AML-193 (cell line): Measurements from ENCODE around the gene SRSF9.
A peak's percentile ranks its signal among the peaks of the same experiment; 100 is the strongest.
"Not testable (repeated sequence)": the region's sequence is repeated elsewhere in the genome, so short reads cannot be mapped to it uniquely, and the experiment has no call there.

ENCODE experiments used
- DNase-seq, 2 experiments: peaks; one replicate each; lab custom pipeline; 2025; lab: John Stamatoyannopoulos, UW

SRSF9 gene

GRCh38 chr12:120447992-120448391 lies 21.6 kb downstream of the SRSF9 start:
- DNase-seq: no peak

- DNase-seq: not testable (repeated sequence)
Observed at GRCh38 chr12:120446844-120447178, 22.7 kb downstream of the SRSF9 start.

GRCh38 chr12:120445911-120446843 lies 23.4 kb downstream of the SRSF9 start, which contains the start of the genes GATC and TRIAP1:
GATC (plus strand) TSS chr12:120446444; CDS start chr12:120446481, 37 bp downstream.
TRIAP1 (minus strand) TSS chr12:120446384; CDS start chr12:120446372, 12 bp downstream.
- DNase-seq: peak; percentile 52 to 67

- DNase-seq: no peak
Observed at GRCh38 chr12:120444676-120445075, 24.9 kb downstream of the SRSF9 start.

- DNase-seq: peak; percentile 44 to 63
Observed at GRCh38 chr12:120439646-120440247, 29.8 kb downstream of the SRSF9 start.

GRCh38 chr12:120438495-120439198 lies 30.9 kb downstream of the SRSF9 start:
- DNase-seq: no peak

- DNase-seq: peak; percentile 98 to 99
Observed at GRCh38 chr12:120437735-120438494, 31.6 kb downstream of the SRSF9 start, which contains the start of gene COX6A1. COX6A1 (plus strand) TSS chr12:120438113; CDS start chr12:120438127, 14 bp downstream.

GRCh38 chr12:120432772-120433525 lies 36.6 kb downstream of the SRSF9 start:
- no peak for DNase-seq

- no peak for DNase-seq
Observed at GRCh38 chr12:120429368-120429767, 40.2 kb downstream of the SRSF9 start.

GRCh38 chr12:120428597-120429229 lies 40.8 kb downstream of the SRSF9 start:
- no peak for DNase-seq

GRCh38 chr12:120425797-120426196 lies 43.8 kb downstream of the SRSF9 start:
- no peak for DNase-seq

GRCh38 chr12:120422892-120423456 lies 46.6 kb downstream of the SRSF9 start:
- DNase-seq: no peak

- DNase-seq: no peak
Observed at GRCh38 chr12:120421701-120422100, 47.8 kb downstream of the SRSF9 start.

- DNase-seq: no peak
Observed at GRCh38 chr12:120417917-120418580, 51.5 kb downstream of the SRSF9 start.

GRCh38 chr12:120416490-120417216 lies 52.9 kb downstream of the SRSF9 start:
- no peak for DNase-seq

- DNase-seq: no peak
Observed at GRCh38 chr12:120413901-120414695, 55.5 kb downstream of the SRSF9 start.

- DNase-seq: no peak
Observed at GRCh38 chr12:120412421-120412820, 57.1 kb downstream of the SRSF9 start.
